Ascending aorta (tissue), 2 donors: ENCODE results near the gene CIT. TPM values are rescaled to one million over a fixed set of nuclear protein-coding genes. Genes with fewer than 3 reads are reported as not detected.

ENCODE experiments used
- DNase-seq, 2 donors: peaks; one replicate each; pipeline ENCODE4 v3.0.0-alpha.2; 2019; ENCODE audit warnings: low spot score in 2 of 2
- H3K27ac ChIP-seq, 2 donors: fragments of 200-600 bp; sonication (generic); one replicate each; pipeline ENCODE4 v1.5.1; 2016 to 2017; ENCODE audit warnings: mild to moderate bottlenecking in 1 of 2
- H3K27me3 ChIP-seq: fragments of 200-600 bp; sonication (generic); one replicate; pipeline ENCODE4 v1.5.1; 2017
- H3K36me3 ChIP-seq, 2 donors: fragments of 200-600 bp; sonication (generic); one replicate each; pipeline ENCODE4 v1.5.1; 2016
- H3K4me1 ChIP-seq, 2 donors: fragments of 200-600 bp; sonication (generic); one replicate each; pipeline ENCODE4 v1.5.1; 2016 to 2017; ENCODE audit warnings: mild to moderate bottlenecking in 1 of 2
- H3K4me3 ChIP-seq, 2 donors: fragments of 200-600 bp; sonication (generic); one replicate each; pipeline ENCODE4 v1.5.1; 2016 to 2017; ENCODE audit warnings: mild to moderate bottlenecking in 1 of 2
- H3K9me3 ChIP-seq, 2 donors: fragments of 200-600 bp; sonication (generic); one replicate each; pipeline ENCODE4 v1.5.1; 2016
- CTCF ChIP-seq, 3 experiments: fragments of 200-600 bp in 2 of 3; fragments of 450-650 bp in 1 of 3; sonication (generic) in 2 of 3; IDR thresholded peaks; one replicate each; pipeline ENCODE4 v1.5.1; 2016 to 2019; ENCODE audit warnings: antibody characterized with exemption in 3 of 3, mild to moderate bottlenecking in 1 of 3, moderate library complexity in 1 of 3
- intact Hi-C: fragments of 100-400 bp; cut with DNase I; formaldehyde crosslinking; loops from one replicate; pipeline ENCODE4 v1.15.1; 2023
- total RNA-seq: library from RNA; depleted of rRNA; stranded (reverse); fragments of >200 nt; gene quantifications from one replicate; pipeline ENCODE4 v1.1.0, GENCODE V29; 2016

Gene CIT
- total RNA-seq, 1 donor from 2014 or later = 1.2 TPM

GRCh38 chr12:119744900-119745606 lies 132.1 kb downstream of the CIT start:
- no peak overlapping the region for H3K27ac ChIP-seq
- no peak overlapping the region for H3K4me3 ChIP-seq
- no peaks in the 10 kb centered on the region for H3K4me1 ChIP-seq
- intact Hi-C loops = no loop called here
- no peaks in the 10 kb centered on the region for H3K36me3 ChIP-seq
- DNase-seq = no peak
- no peak for TF ChIP-seq CTCF (IDR thresholded peaks at IDR 0.05)
- H3K27me3 ChIP-seq = no peaks in the 10 kb centered on the region
- peaks cover 4 to 8% of the 10 kb centered on the region in 2 donors for H3K9me3 ChIP-seq

GRCh38 chr12:119742700-119743099 lies 134.4 kb downstream of the CIT start:
- Histone ChIP-seq H3K36me3 (no peaks in the 10 kb centered on the region), H3K4me3 (no peak overlapping the region), H3K9me3 (peaks cover 4 to 8% of the 10 kb centered on the region in 2 donors), H3K27me3 (no peaks in the 10 kb centered on the region), H3K27ac (no peak overlapping the region), H3K4me1 (no peaks in the 10 kb centered on the region)
- intact Hi-C loops = no loop called here
- TF ChIP-seq CTCF (IDR thresholded peaks at IDR 0.05) = no peak
- no peak for DNase-seq

GRCh38 chr12:119740830-119741229 lies 136.3 kb downstream of the CIT start:
- Histone ChIP-seq H3K36me3 (no peaks in the 10 kb centered on the region), H3K4me1 (no peaks in the 10 kb centered on the region), H3K27me3 (no peaks in the 10 kb centered on the region), H3K4me3 (no peak overlapping the region), H3K27ac (no peak overlapping the region), H3K9me3 (peaks cover 4 to 8% of the 10 kb centered on the region in 2 donors)
- no peak for DNase-seq
- intact Hi-C loops = no loop called here
- no peak for TF ChIP-seq CTCF (IDR thresholded peaks at IDR 0.05)

GRCh38 chr12:119735079-119735478 lies 142.0 kb downstream of the CIT start:
- H3K4me3 ChIP-seq = no peak overlapping the region
- intact Hi-C loops = no loop called here
- no peaks in the 10 kb centered on the region for H3K9me3 ChIP-seq
- H3K27ac ChIP-seq = no peak overlapping the region
- H3K4me1 ChIP-seq = no peaks in the 10 kb centered on the region
- no peaks in the 10 kb centered on the region for H3K36me3 ChIP-seq
- no peak for DNase-seq
- TF ChIP-seq CTCF (IDR thresholded peaks at IDR 0.05) = no peak
- no peaks in the 10 kb centered on the region for H3K27me3 ChIP-seq

- no peaks in the 10 kb centered on the region for H3K36me3 ChIP-seq
- H3K9me3 ChIP-seq = no peaks in the 10 kb centered on the region
- H3K27ac ChIP-seq = no peak overlapping the region
- H3K27me3 ChIP-seq = no peaks in the 10 kb centered on the region
- no peak overlapping the region for H3K4me3 ChIP-seq
- no peak for TF ChIP-seq CTCF (IDR thresholded peaks at IDR 0.05)
- intact Hi-C loops = no loop called here
- no peak for DNase-seq
- H3K4me1 ChIP-seq = no peaks in the 10 kb centered on the region
Measured at GRCh38 chr12:119730381-119730780, 146.7 kb downstream of the CIT start.

GRCh38 chr12:119729871-119730270 lies 147.2 kb downstream of the CIT start:
- intact Hi-C loops = no loop called here
- TF ChIP-seq CTCF (IDR thresholded peaks at IDR 0.05) = no peak
- no peaks in the 10 kb centered on the region for H3K4me1 ChIP-seq
- DNase-seq = no peak
- no peak overlapping the region for H3K4me3 ChIP-seq
- H3K9me3 ChIP-seq = no peaks in the 10 kb centered on the region
- no peak overlapping the region for H3K27ac ChIP-seq
- H3K36me3 ChIP-seq = no peaks in the 10 kb centered on the region
- no peaks in the 10 kb centered on the region for H3K27me3 ChIP-seq
